Measurements from ENCODE around the gene SLC25A15.

The SLC25A15 gene

DNA sequence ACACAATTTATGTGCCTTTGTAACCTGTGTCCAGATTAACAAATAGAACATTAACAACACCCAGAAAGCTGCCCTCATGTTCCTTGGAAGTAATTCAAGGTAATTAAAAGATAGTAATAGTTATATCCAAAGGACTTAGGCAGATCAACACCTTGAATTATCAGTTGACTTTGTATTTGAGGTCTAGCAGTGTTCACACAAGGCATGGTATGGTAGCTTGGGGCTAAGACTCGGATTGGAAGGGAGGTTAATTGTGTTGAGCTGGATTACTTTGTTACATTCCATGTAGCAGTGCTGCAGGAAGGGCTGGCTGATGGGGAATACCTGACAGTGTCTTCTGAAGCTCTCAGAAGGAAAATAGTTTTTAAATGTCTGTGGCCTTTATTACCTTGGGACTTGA, 16.8 kb downstream of the SLC25A15 start:
- H3K4me3 ChIP-seq (ENCODE audit: low read depth, low read length): no peak overlapping the region
- ChIA-PET CTCF (no interaction called here), POLR2A (no interaction called here)
- H3K9me3 ChIP-seq (ENCODE audit: control insufficient read depth, insufficient read depth, low read depth, low read length): no peaks in the 10 kb centered on the region
- peaks cover 0 to 76% of the 10 kb centered on the region in 2 experiments; a peak in 2 of 3 replicates for H3K36me3 ChIP-seq (ENCODE audit: control insufficient read depth in 2 of 2, insufficient read depth in 1 of 2, low read length in 2 of 2)
- no peaks in the 10 kb centered on the region for H3K4me1 ChIP-seq (ENCODE audit: control insufficient read depth, insufficient read depth, low read length)
- no peak overlapping the region for H3K27ac ChIP-seq (ENCODE audit: extremely low read depth, low read depth, low read length)
- no peak for TF ChIP-seq SP3 (tag by site-specific recombination; IDR thresholded peaks at IDR 0.05)
- TF ChIP-seq BCL11B (tag by site-specific recombination; IDR thresholded peaks at IDR 0.05; ENCODE audit: low read depth): no peak
- no peak for TF ChIP-seq ZNF48 (tag by site-specific recombination; IDR thresholded peaks at IDR 0.05)
- TF ChIP-seq, protein P1, sequence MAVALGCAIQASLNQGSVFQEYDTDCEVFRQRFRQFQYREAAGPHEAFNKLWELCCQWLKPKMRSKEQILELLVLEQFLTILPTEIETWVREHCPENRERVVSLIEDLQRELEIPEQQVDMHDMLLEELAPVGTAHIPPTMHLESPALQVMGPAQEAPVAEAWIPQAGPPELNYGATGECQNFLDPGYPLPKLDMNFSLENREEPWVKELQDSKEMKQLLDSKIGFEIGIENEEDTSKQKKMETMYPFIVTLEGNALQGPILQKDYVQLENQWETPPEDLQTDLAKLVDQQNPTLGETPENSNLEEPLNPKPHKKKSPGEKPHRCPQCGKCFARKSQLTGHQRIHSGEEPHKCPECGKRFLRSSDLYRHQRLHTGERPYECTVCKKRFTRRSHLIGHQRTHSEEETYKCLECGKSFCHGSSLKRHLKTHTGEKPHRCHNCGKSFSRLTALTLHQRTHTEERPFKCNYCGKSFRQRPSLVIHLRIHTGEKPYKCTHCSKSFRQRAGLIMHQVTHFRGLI (tag by site-specific recombination; IDR thresholded peaks at IDR 0.05): no peak
- TF ChIP-seq ZNF501 (tag by site-specific recombination; IDR thresholded peaks at IDR 0.05): no peak
- TF ChIP-seq, protein P2, sequence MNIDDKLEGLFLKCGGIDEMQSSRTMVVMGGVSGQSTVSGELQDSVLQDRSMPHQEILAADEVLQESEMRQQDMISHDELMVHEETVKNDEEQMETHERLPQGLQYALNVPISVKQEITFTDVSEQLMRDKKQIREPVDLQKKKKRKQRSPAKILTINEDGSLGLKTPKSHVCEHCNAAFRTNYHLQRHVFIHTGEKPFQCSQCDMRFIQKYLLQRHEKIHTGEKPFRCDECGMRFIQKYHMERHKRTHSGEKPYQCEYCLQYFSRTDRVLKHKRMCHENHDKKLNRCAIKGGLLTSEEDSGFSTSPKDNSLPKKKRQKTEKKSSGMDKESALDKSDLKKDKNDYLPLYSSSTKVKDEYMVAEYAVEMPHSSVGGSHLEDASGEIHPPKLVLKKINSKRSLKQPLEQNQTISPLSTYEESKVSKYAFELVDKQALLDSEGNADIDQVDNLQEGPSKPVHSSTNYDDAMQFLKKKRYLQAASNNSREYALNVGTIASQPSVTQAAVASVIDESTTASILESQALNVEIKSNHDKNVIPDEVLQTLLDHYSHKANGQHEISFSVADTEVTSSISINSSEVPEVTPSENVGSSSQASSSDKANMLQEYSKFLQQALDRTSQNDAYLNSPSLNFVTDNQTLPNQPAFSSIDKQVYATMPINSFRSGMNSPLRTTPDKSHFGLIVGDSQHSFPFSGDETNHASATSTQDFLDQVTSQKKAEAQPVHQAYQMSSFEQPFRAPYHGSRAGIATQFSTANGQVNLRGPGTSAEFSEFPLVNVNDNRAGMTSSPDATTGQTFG (tag by site-specific recombination; IDR thresholded peaks at IDR 0.05; ENCODE audit: borderline replicate concordance): no peak

DNA sequence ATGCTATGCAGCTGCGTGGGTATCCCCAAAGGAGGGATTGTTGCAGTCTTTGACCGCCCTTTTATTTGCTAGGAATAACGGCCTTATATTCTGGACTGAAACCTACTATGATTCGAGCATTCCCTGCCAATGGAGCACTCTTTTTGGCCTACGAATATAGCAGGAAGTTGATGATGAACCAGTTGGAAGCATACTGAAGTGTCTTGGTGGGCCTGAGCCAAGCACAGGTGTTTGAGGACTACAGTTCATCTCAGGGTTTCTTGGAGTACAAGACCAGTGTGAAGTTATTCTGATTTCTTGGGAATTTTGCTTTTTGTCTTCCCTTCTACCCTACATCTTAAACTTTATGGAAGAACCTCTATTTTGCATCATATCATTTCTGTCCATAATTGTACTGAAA, 20.1 kb downstream of the SLC25A15 start:
- peaks cover 0 to 60% of the 10 kb centered on the region in 2 experiments; a peak in 2 of 3 replicates for H3K36me3 ChIP-seq (ENCODE audit: control insufficient read depth in 2 of 2, insufficient read depth in 1 of 2, low read length in 2 of 2)
- H3K27ac ChIP-seq (ENCODE audit: extremely low read depth, low read depth, low read length): no peak overlapping the region
- TF ChIP-seq ZNF423 (tag by site-specific recombination; IDR thresholded peaks at IDR 0.05) (no peak), ZNF24 (tag by site-specific recombination; IDR thresholded peaks at IDR 0.05) (no peak), IKZF3 (tag by site-specific recombination; IDR thresholded peaks at IDR 0.05) (no peak), ZNF302 (tag by site-specific recombination; IDR thresholded peaks at IDR 0.05; ENCODE audit: low read depth) (no peak), ZNF558 (tag by site-specific recombination; IDR thresholded peaks at IDR 0.05) (no peak), MYNN (tag by site-specific recombination; IDR thresholded peaks at IDR 0.05; ENCODE audit: borderline replicate concordance) (no peak), ZBTB8A (tag by site-specific recombination; IDR thresholded peaks at IDR 0.05) (no peak), ZNF561 (tag by site-specific recombination; IDR thresholded peaks at IDR 0.05; ENCODE audit: borderline replicate concordance) (no peak), ZNF274 (IDR thresholded peaks at IDR 0.05; ENCODE audit: low read length) (no peak), ZNF274 (tag by site-specific recombination; IDR thresholded peaks at IDR 0.05; ENCODE audit: borderline replicate concordance) (no peak), ZNF585B (tag by site-specific recombination; IDR thresholded peaks at IDR 0.05) (no peak), ZNF133 (tag by site-specific recombination; IDR thresholded peaks at IDR 0.05) (no peak)
- TF ChIP-seq, protein P3, sequence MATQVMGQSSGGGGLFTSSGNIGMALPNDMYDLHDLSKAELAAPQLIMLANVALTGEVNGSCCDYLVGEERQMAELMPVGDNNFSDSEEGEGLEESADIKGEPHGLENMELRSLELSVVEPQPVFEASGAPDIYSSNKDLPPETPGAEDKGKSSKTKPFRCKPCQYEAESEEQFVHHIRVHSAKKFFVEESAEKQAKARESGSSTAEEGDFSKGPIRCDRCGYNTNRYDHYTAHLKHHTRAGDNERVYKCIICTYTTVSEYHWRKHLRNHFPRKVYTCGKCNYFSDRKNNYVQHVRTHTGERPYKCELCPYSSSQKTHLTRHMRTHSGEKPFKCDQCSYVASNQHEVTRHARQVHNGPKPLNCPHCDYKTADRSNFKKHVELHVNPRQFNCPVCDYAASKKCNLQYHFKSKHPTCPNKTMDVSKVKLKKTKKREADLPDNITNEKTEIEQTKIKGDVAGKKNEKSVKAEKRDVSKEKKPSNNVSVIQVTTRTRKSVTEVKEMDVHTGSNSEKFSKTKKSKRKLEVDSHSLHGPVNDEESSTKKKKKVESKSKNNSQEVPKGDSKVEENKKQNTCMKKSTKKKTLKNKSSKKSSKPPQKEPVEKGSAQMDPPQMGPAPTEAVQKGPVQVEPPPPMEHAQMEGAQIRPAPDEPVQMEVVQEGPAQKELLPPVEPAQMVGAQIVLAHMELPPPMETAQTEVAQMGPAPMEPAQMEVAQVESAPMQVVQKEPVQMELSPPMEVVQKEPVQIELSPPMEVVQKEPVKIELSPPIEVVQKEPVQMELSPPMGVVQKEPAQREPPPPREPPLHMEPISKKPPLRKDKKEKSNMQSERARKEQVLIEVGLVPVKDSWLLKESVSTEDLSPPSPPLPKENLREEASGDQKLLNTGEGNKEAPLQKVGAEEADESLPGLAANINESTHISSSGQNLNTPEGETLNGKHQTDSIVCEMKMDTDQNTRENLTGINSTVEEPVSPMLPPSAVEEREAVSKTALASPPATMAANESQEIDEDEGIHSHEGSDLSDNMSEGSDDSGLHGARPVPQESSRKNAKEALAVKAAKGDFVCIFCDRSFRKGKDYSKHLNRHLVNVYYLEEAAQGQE (tag by site-specific recombination; IDR thresholded peaks at IDR 0.05): no peak
- TF ChIP-seq, protein P4, sequence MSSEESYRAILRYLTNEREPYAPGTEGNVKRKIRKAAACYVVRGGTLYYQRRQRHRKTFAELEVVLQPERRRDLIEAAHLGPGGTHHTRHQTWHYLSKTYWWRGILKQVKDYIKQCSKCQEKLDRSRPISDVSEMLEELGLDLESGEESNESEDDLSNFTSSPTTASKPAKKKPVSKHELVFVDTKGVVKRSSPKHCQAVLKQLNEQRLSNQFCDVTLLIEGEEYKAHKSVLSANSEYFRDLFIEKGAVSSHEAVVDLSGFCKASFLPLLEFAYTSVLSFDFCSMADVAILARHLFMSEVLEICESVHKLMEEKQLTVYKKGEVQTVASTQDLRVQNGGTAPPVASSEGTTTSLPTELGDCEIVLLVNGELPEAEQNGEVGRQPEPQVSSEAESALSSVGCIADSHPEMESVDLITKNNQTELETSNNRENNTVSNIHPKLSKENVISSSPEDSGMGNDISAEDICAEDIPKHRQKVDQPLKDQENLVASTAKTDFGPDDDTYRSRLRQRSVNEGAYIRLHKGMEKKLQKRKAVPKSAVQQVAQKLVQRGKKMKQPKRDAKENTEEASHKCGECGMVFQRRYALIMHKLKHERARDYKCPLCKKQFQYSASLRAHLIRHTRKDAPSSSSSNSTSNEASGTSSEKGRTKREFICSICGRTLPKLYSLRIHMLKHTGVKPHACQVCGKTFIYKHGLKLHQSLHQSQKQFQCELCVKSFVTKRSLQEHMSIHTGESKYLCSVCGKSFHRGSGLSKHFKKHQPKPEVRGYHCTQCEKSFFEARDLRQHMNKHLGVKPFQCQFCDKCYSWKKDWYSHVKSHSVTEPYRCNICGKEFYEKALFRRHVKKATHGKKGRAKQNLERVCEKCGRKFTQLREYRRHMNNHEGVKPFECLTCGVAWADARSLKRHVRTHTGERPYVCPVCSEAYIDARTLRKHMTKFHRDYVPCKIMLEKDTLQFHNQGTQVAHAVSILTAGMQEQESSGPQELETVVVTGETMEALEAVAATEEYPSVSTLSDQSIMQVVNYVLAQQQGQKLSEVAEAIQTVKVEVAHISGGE (tag by site-specific recombination; conservative IDR thresholded peaks at IDR 0.05; ENCODE audit: low read depth): no peak
- TF ChIP-seq, protein P5, sequence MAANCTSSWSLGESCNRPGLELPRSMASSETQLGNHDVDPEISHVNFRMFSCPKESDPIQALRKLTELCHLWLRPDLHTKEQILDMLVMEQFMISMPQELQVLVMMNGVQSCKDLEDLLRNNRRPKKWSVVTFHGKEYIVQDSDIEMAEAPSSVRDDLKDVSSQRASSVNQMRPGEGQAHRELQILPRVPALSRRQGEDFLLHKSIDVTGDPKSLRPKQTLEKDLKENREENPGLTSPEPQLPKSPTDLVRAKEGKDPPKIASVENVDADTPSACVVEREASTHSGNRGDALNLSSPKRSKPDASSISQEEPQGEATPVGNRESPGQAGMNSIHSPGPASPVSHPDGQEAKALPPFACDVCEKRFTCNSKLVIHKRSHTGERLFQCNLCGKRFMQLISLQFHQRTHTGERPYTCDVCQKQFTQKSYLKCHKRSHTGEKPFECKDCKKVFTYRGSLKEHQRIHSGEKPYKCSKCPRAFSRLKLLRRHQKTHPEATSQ (tag by site-specific recombination; IDR thresholded peaks at IDR 0.05): no peak
- no peaks in the 10 kb centered on the region for H3K9me3 ChIP-seq (ENCODE audit: control insufficient read depth, insufficient read depth, low read depth, low read length)
- POLR2A ChIA-PET: no interaction called here
- H3K4me1 ChIP-seq (ENCODE audit: control insufficient read depth, insufficient read depth, low read length): no peaks in the 10 kb centered on the region
- no peak overlapping the region for H3K4me3 ChIP-seq (ENCODE audit: low read depth, low read length)
- CTCF ChIA-PET: no interaction called here
